Measurements from ENCODE around the gene FAM8A1.

The FAM8A1 gene

GRCh38 chr6:17602888-17603287 lies 2.8 kb downstream of the FAM8A1 start:
- no peak for FAIRE-seq

- FAIRE-seq = no peak
Measured at GRCh38 chr6:17606606-17607005, 6.5 kb downstream of the FAM8A1 start.

- no peak for FAIRE-seq
Measured at GRCh38 chr6:17610835-17611234, 10.7 kb downstream of the FAM8A1 start.

- FAIRE-seq = no peak
Measured at GRCh38 chr6:17612048-17612447, 11.9 kb downstream of the FAM8A1 start.

GRCh38 chr6:17615794-17616193 lies 15.7 kb downstream of the FAM8A1 start:
- no peak for FAIRE-seq

GRCh38 chr6:17621003-17621402 lies 20.9 kb downstream of the FAM8A1 start:
- no peak for FAIRE-seq

GRCh38 chr6:17622144-17622543 lies 22.0 kb downstream of the FAM8A1 start:
- FAIRE-seq = no peak

GRCh38 chr6:17624396-17624795 lies 24.3 kb downstream of the FAM8A1 start:
- FAIRE-seq = no peak

GRCh38 chr6:17628873-17629272 lies 28.8 kb downstream of the FAM8A1 start:
- FAIRE-seq = no peak

GRCh38 chr6:17629824-17630510 lies 29.9 kb downstream of the FAM8A1 start:
- no peak for FAIRE-seq

GRCh38 chr6:17630511-17631073 lies 30.5 kb downstream of the FAM8A1 start:
- no peak for FAIRE-seq

GRCh38 chr6:17632934-17633333 lies 32.8 kb downstream of the FAM8A1 start:
- FAIRE-seq = no peak

GRCh38 chr6:17633465-17634188 lies 33.5 kb downstream of the FAM8A1 start:
- FAIRE-seq = no peak

GRCh38 chr6:17635568-17635967 lies 35.5 kb downstream of the FAM8A1 start:
- FAIRE-seq = no peak

- FAIRE-seq = no peak
Measured at GRCh38 chr6:17638212-17638715, 38.2 kb downstream of the FAM8A1 start.

GRCh38 chr6:17640477-17640917 lies 40.4 kb downstream of the FAM8A1 start:
- FAIRE-seq = peak; percentile 63

- peak; percentile 8 for FAIRE-seq
Measured at GRCh38 chr6:17648745-17649144, 48.6 kb downstream of the FAM8A1 start.

GRCh38 chr6:17650656-17651309 lies 50.7 kb downstream of the FAM8A1 start:
- peak; percentile 28 for FAIRE-seq

- no peak for FAIRE-seq
Measured at GRCh38 chr6:17653198-17653882, 53.2 kb downstream of the FAM8A1 start.

- FAIRE-seq = no peak
Measured at GRCh38 chr6:17656092-17656491, 56.0 kb downstream of the FAM8A1 start.

- no peak for FAIRE-seq
Measured at GRCh38 chr6:17656644-17657043, 56.5 kb downstream of the FAM8A1 start.
